H9 (cell line): ENCODE measurements around the gene E2F4. TPM values are rescaled to one million over a fixed set of nuclear protein-coding genes. Genes with fewer than 3 reads are reported as not detected.

Experiments used
- DNase-seq: peaks from one replicate; pipeline ENCODE4 v3.0.0-alpha.2; 2017
- H2AFZ ChIP-seq: one replicate; pipeline ENCODE4 v1.6.1; 2013; ENCODE audit warnings: mild to moderate bottlenecking, low read length, control low read depth, moderate library complexity
- H2AK5ac ChIP-seq: 2 replicates; pipeline ENCODE4 v1.6.1; 2013; ENCODE audit warnings: low read length, control low read depth, mixed read lengths; ENCODE audit not compliant: insufficient read length
- H2BK120ac ChIP-seq: one replicate; pipeline ENCODE4 v1.6.1; 2013; ENCODE audit warnings: low read depth, mild to moderate bottlenecking, low read length, control low read depth, inconsistent platforms; ENCODE audit not compliant: poor library complexity, severe bottlenecking
- H2BK12ac ChIP-seq: 2 replicates; pipeline ENCODE4 v1.6.1; 2013; ENCODE audit warnings: low read length, control low read depth, mixed read lengths, low read depth; ENCODE audit not compliant: insufficient read length
- H2BK15ac ChIP-seq: 2 replicates; pipeline ENCODE4 v1.6.1; 2013; ENCODE audit warnings: low read depth, low read length, control low read depth
- H2BK20ac ChIP-seq: one replicate; pipeline ENCODE4 v1.6.1; 2013; ENCODE audit warnings: low read depth, mild to moderate bottlenecking, low read length, control low read depth, inconsistent platforms; ENCODE audit not compliant: poor library complexity, severe bottlenecking
- H2BK5ac ChIP-seq: 2 replicates; pipeline ENCODE4 v1.6.1; 2013; ENCODE audit warnings: low read length, control low read depth, mixed read lengths; ENCODE audit not compliant: insufficient read length
- H3K14ac ChIP-seq: 2 replicates; pipeline ENCODE4 v1.6.1; 2013; ENCODE audit warnings: low read length, control low read depth; ENCODE audit not compliant: insufficient read depth
- H3K18ac ChIP-seq: 2 replicates; pipeline ENCODE4 v1.6.1; 2013; ENCODE audit warnings: low read depth, mild to moderate bottlenecking, mixed read lengths, low read length, control low read depth; ENCODE audit not compliant: insufficient read length
- H3K23ac ChIP-seq: 2 replicates; pipeline ENCODE4 v1.6.1; 2013; ENCODE audit warnings: low read length, control low read depth, mixed read lengths, low read depth; ENCODE audit not compliant: insufficient read length
- H3K23me2 ChIP-seq: 2 replicates; pipeline ENCODE4 v1.6.1; 2013; ENCODE audit warnings: low read depth, mild to moderate bottlenecking, mixed read lengths, low read length, control low read depth; ENCODE audit not compliant: insufficient read length, poor library complexity, severe bottlenecking
- H3K27ac ChIP-seq: 2 replicates; pipeline ENCODE4 v1.5.1; 2013; ENCODE audit warnings: low read length, control low read depth, mixed read lengths, low read depth; ENCODE audit not compliant: insufficient read length
- H3K27me3 ChIP-seq: 2 replicates; pipeline ENCODE4 v1.6.1; 2013; ENCODE audit warnings: low read length, control low read depth, inconsistent platforms; ENCODE audit not compliant: insufficient read depth
- H3K4ac ChIP-seq: 2 replicates; pipeline ENCODE4 v1.6.1; 2013; ENCODE audit warnings: low read depth, mild to moderate bottlenecking, control low read depth, inconsistent platforms, low read length, moderate library complexity
- H3K4me1 ChIP-seq: 2 replicates; pipeline ENCODE4 v1.6.1; 2013; ENCODE audit warnings: low read length, control low read depth, inconsistent platforms; ENCODE audit not compliant: insufficient read depth
- H3K4me2 ChIP-seq: 2 replicates; pipeline ENCODE4 v1.6.1; 2013; ENCODE audit warnings: low read length, control low read depth, mixed read lengths; ENCODE audit not compliant: insufficient read length, insufficient read depth
- H3K56ac ChIP-seq: 2 replicates; pipeline ENCODE4 v1.6.1; 2013; ENCODE audit warnings: low read depth, mild to moderate bottlenecking, mixed read lengths, low read length, control low read depth; ENCODE audit not compliant: insufficient read length
- H3K79me1 ChIP-seq: 2 replicates; pipeline ENCODE4 v1.6.1; 2013; ENCODE audit warnings: low read depth, mild to moderate bottlenecking, moderate library complexity, low read length, control low read depth, inconsistent platforms; ENCODE audit not compliant: insufficient read depth, poor library complexity, severe bottlenecking
- H3K79me2 ChIP-seq: 2 replicates; pipeline ENCODE4 v1.6.1; 2013; ENCODE audit warnings: low read length, control low read depth, inconsistent platforms; ENCODE audit not compliant: insufficient read depth
- H3K9ac ChIP-seq: 2 replicates; pipeline ENCODE4 v1.6.1; 2013; ENCODE audit warnings: low read length, control low read depth, mixed read lengths; ENCODE audit not compliant: insufficient read length; ENCODE audit errors: extremely low read depth
- H3K9me3 ChIP-seq: one replicate; pipeline ENCODE4 v1.6.1; 2013; ENCODE audit warnings: low read depth, low read length, inconsistent platforms; ENCODE audit not compliant: control insufficient read depth
- H3T11ph ChIP-seq: one replicate; pipeline ENCODE4 v1.6.1; 2013; ENCODE audit warnings: mild to moderate bottlenecking, low read length, control low read depth, inconsistent platforms
- H4K20me1 ChIP-seq: one replicate; pipeline ENCODE4 v1.6.1; 2013; ENCODE audit not compliant: control insufficient read depth, insufficient read length, insufficient read depth
- H4K5ac ChIP-seq: 2 replicates; pipeline ENCODE4 v1.6.1; 2013; ENCODE audit warnings: low read depth, mild to moderate bottlenecking, mixed read lengths, low read length, control low read depth; ENCODE audit not compliant: insufficient read length
- H4K8ac ChIP-seq: replicated peaks from 2 replicates; pipeline ENCODE4 v1.6.1; 2013; ENCODE audit warnings: low read length, control low read depth, mixed read lengths, low read depth; ENCODE audit not compliant: insufficient read length
- H4K91ac ChIP-seq: 2 replicates; pipeline ENCODE4 v1.6.1; 2013; ENCODE audit warnings: low read depth, mild to moderate bottlenecking, moderate library complexity, mixed read lengths, low read length, control low read depth; ENCODE audit not compliant: insufficient read length
- H3K27ac Mint-ChIP-seq, 3 experiments: 2 replicates in 2 of 3; 3 replicates in 1 of 3; pipeline ENCODE4 v1.8.0; 2020 to 2021; ENCODE audit warnings: mixed read lengths in 3 of 3, mild to moderate bottlenecking in 1 of 3, moderate library complexity in 1 of 3
- H3K27me3 Mint-ChIP-seq: 2 replicates; pipeline ENCODE4 v1.8.0; 2021; ENCODE audit warnings: low read depth, mild to moderate bottlenecking, moderate library complexity, mixed read lengths
- H3K36me3 Mint-ChIP-seq, 3 experiments: 2 replicates in 2 of 3; 3 replicates in 1 of 3; pipeline ENCODE4 v1.8.0; 2020 to 2021; ENCODE audit warnings: low read depth in 3 of 3, mixed read lengths in 3 of 3; ENCODE audit not compliant: insufficient read depth in 1 of 3
- H3K4me1 Mint-ChIP-seq, 2 experiments: 2 replicates each; pipeline ENCODE4 v1.8.0; 2020; ENCODE audit warnings: mixed read lengths in 2 of 2
- H3K4me3 Mint-ChIP-seq, 2 experiments: 2 replicates in 1 of 2; 3 replicates in 1 of 2; pipeline ENCODE4 v1.8.0; 2020 to 2021; ENCODE audit warnings: mild to moderate bottlenecking in 2 of 2, mixed read lengths in 2 of 2, moderate library complexity in 1 of 2
- H3K9me3 Mint-ChIP-seq, 2 experiments: 2 replicates in 1 of 2; 3 replicates in 1 of 2; pipeline ENCODE4 v1.8.0; 2020; ENCODE audit warnings: mild to moderate bottlenecking in 2 of 2, mixed read lengths in 2 of 2, moderate library complexity in 1 of 2
- WGBS: extraction: QIAGEN DNeasy Blood & Tissue Kit; methylation state at CpG from one replicate; pipeline ENCODE4 v1.1.7; 2013; ENCODE audit warnings: missing lambda C conversion rate, low lambda C conversion rate, mixed read lengths; ENCODE audit not compliant: insufficient read length; ENCODE audit errors: extremely low coverage; 5-methylcytosine and 5-hydroxymethylcytosine counted together
- total RNA-seq: library from RNA; stranded (reverse); gene quantifications from 2 replicates; pipeline ENCODE4 v1.2.1, GENCODE V29; 2021
- TF ChIP-seq, protein P1 (sequence below): fragments of 200-600 bp; sonication (generic); conservative IDR thresholded peaks from 3 replicates; pipeline ENCODE4 v1.8.0; 2021; ENCODE audit warnings: antibody characterized with exemption, mild to moderate bottlenecking

E2F4 gene
- total RNA-seq, 1 experiment from 2014 or later = 116 TPM

DNA sequence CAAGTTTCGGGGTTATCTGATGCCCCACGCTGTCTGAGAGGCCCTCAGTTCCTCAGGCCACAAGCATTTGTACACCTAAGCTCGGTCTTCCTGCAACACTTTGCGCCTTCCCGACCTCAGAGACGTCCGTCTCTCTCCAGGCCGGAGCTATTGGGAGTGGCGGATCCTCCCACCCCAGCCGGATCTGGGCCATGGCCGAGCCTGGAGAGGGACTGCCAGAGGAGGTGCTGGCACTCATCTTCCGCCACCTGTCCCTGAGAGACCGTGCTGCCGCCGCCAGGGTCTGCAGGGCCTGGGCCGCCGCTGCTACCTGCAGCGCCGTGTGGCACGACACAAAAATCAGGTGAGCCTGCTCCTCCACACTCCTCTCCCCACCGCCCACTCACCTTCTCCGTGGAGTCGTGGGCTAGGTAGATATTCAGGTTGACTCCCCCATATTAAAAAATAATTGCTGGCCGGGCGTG lies 30.3 kb upstream of the E2F4 start:
- Histone ChIP-seq H4K91ac (no peak overlapping the region), H2BK15ac (no peak overlapping the region), H3K56ac (no peak overlapping the region), H2AFZ (no peak overlapping the region), H2BK20ac (no peak overlapping the region), H3K4me2 (peak overlapping the region; percentile 6), H2AK5ac (no peak overlapping the region), H3K18ac (no peak overlapping the region), H2BK5ac (no peak overlapping the region), H3K27me3 (peaks cover 95% of the 10 kb centered on the region), H3K14ac (no peak overlapping the region), H3K27ac (no peak overlapping the region), H3K4me1 (no peaks in the 10 kb centered on the region), H4K5ac (no peak overlapping the region), H3K79me1 (no peaks in the 10 kb centered on the region), H4K8ac (no peak overlapping the region), H3K9ac (no peak overlapping the region), H3K23ac (no peak overlapping the region), H3K4ac (no peak overlapping the region), H3T11ph (no peak overlapping the region), H3K9me3 (no peaks in the 10 kb centered on the region), H4K20me1 (no peaks in the 10 kb centered on the region), H2BK12ac (no peak overlapping the region), H3K23me2 (peaks cover 14% of the 10 kb centered on the region), H3K79me2 (no peaks in the 10 kb centered on the region), H2BK120ac (no peak overlapping the region)
- WGBS = no CpG with 5 or more reads among the region's 25 CpGs
- Mint-ChIP-seq H3K36me3 (no peaks in the 10 kb centered on the region; a peak in 1 of 7 replicates), H3K9me3 (peaks cover 3 to 7% of the 10 kb centered on the region in 2 experiments; a peak in 3 of 5 replicates), H3K4me1 (peaks cover 9 to 36% of the 10 kb centered on the region in 2 experiments), H3K4me3 (peak overlapping the region in 1 of 2 experiments; percentile 63; a peak in 3 of 5 replicates), H3K27me3 (peaks cover 99% of the 10 kb centered on the region), H3K27ac (no peak overlapping the region; a peak in 1 of 7 replicates)
- TF ChIP-seq, protein P1, sequence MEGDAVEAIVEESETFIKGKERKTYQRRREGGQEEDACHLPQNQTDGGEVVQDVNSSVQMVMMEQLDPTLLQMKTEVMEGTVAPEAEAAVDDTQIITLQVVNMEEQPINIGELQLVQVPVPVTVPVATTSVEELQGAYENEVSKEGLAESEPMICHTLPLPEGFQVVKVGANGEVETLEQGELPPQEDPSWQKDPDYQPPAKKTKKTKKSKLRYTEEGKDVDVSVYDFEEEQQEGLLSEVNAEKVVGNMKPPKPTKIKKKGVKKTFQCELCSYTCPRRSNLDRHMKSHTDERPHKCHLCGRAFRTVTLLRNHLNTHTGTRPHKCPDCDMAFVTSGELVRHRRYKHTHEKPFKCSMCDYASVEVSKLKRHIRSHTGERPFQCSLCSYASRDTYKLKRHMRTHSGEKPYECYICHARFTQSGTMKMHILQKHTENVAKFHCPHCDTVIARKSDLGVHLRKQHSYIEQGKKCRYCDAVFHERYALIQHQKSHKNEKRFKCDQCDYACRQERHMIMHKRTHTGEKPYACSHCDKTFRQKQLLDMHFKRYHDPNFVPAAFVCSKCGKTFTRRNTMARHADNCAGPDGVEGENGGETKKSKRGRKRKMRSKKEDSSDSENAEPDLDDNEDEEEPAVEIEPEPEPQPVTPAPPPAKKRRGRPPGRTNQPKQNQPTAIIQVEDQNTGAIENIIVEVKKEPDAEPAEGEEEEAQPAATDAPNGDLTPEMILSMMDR = no peak
- DNase-seq = peak; percentile 66
